WTC11 (cell line): Measurements from ENCODE around the gene PUSL1. TPM values are rescaled to one million over a fixed set of nuclear protein-coding genes. Genes with fewer than 3 reads are reported as not detected.

Experiments
- ATAC-seq: fragments of 200-7000 bp; cut with Tn5 transposase; 2 replicates; pipeline ENCODE4 v1.10.0; 2021; ENCODE audit warnings: mild to moderate bottlenecking, moderate library complexity
- CTCF ChIA-PET: fragments of 300-600 bp; sonication (Branson Sonifier 250); formaldehyde crosslinking; loops from one replicate; lab custom pipeline; 2021; ENCODE audit warnings: antibody characterized with exemption; lab: Charles Lee
- POLR2A ChIA-PET: fragments of 350-600 bp; sonication (Branson Sonifier 250); formaldehyde crosslinking; loops from one replicate; lab custom pipeline; 2021; ENCODE audit warnings: antibody characterized with exemption; lab: Charles Lee
- DNase-seq: peaks from one replicate; pipeline ENCODE4 v3.0.0; 2021; ENCODE audit warnings: low spot score
- H3K27ac Mint-ChIP-seq: 2 replicates; pipeline ENCODE4 v1.8.0; 2021; ENCODE audit warnings: mixed read lengths
- H3K27me3 Mint-ChIP-seq: 2 replicates; pipeline ENCODE4 v1.8.0; 2021; ENCODE audit warnings: low read depth, mild to moderate bottlenecking, moderate library complexity, mixed read lengths
- H3K36me3 Mint-ChIP-seq: 2 replicates; pipeline ENCODE4 v1.8.0; 2021; ENCODE audit warnings: mixed read lengths
- H3K4me1 Mint-ChIP-seq: 2 replicates; pipeline ENCODE4 v1.8.0; 2022; ENCODE audit warnings: mixed read lengths
- H3K4me3 Mint-ChIP-seq: 2 replicates; pipeline ENCODE4 v1.8.0; 2021; ENCODE audit warnings: mild to moderate bottlenecking, moderate library complexity, mixed read lengths
- H3K9me3 Mint-ChIP-seq: 2 replicates; pipeline ENCODE4 v1.8.0; 2021; ENCODE audit warnings: mixed read lengths
- ATF1 ChIP-seq: sonication (generic); formaldehyde crosslinking; IDR thresholded peaks from 2 replicates; pipeline ENCODE4 v1.8.1; 2023; ENCODE audit warnings: mild to moderate bottlenecking, moderate library complexity, missing genetic modification reagents
- FOXK1 ChIP-seq: sonication (generic); formaldehyde crosslinking; IDR thresholded peaks from 2 replicates; pipeline ENCODE4 v1.8.0; 2022; ENCODE audit warnings: mild to moderate bottlenecking, moderate library complexity, missing genetic modification reagents
- GTF2I ChIP-seq: fragments of 250-450 bp; sonication (Bioruptor Pico); conservative IDR thresholded peaks from 2 replicates; pipeline ENCODE4 v1.4.0; 2021; ENCODE audit warnings: mild to moderate bottlenecking
- JAZF1 ChIP-seq: fragments of 250-450 bp; sonication (Bioruptor Pico); IDR thresholded peaks from 2 replicates; pipeline ENCODE4 v1.9.0; 2021; ENCODE audit warnings: moderate library complexity, mild to moderate bottlenecking, inconsistent platforms
- JUN ChIP-seq: sonication (generic); formaldehyde crosslinking; IDR thresholded peaks from 2 replicates; pipeline ENCODE4 v1.8.0; 2023; ENCODE audit warnings: mild to moderate bottlenecking, missing genetic modification reagents
- MXD4 ChIP-seq: fragments of 250-450 bp; sonication (Bioruptor Pico); IDR thresholded peaks from 2 replicates; pipeline ENCODE4 v1.8.0; 2021; ENCODE audit warnings: mild to moderate bottlenecking, moderate library complexity, borderline replicate concordance
- NFATC4 ChIP-seq: fragments of 250-450 bp; sonication (Bioruptor Pico); IDR thresholded peaks from 2 replicates; pipeline ENCODE4 v1.9.0; 2021; ENCODE audit warnings: mild to moderate bottlenecking
- PRDM15 ChIP-seq: sonication (generic); formaldehyde crosslinking; IDR thresholded peaks from 2 replicates; pipeline ENCODE4 v1.8.0; 2022; ENCODE audit warnings: missing genetic modification reagents
- SMAD4 ChIP-seq: sonication (generic); formaldehyde crosslinking; IDR thresholded peaks from 2 replicates; pipeline ENCODE4 v1.8.0; 2022; ENCODE audit warnings: mild to moderate bottlenecking, missing genetic modification reagents
- SP1 ChIP-seq: sonication (generic); formaldehyde crosslinking; conservative IDR thresholded peaks from 2 replicates; pipeline ENCODE4 v1.8.1; 2022; ENCODE audit warnings: missing genetic modification reagents
- TCF7 ChIP-seq: sonication (generic); formaldehyde crosslinking; IDR thresholded peaks from 2 replicates; pipeline ENCODE4 v1.8.0; 2022; ENCODE audit warnings: mild to moderate bottlenecking, low read depth, missing genetic modification reagents, moderate library complexity
- USF1 ChIP-seq: sonication (generic); formaldehyde crosslinking; IDR thresholded peaks from 2 replicates; pipeline ENCODE4 v1.8.0; 2022; ENCODE audit warnings: mild to moderate bottlenecking, missing genetic modification reagents
- total RNA-seq: library from RNA; stranded (reverse); gene quantifications from 3 replicates; pipeline ENCODE4 v1.2.3, GENCODE V29; 2021
- TF ChIP-seq, protein P1 (sequence below): fragments of 250-450 bp; sonication (Bioruptor Pico); IDR thresholded peaks from 2 replicates; pipeline ENCODE4 v1.9.0; 2021; ENCODE audit warnings: mild to moderate bottlenecking
- TF ChIP-seq, protein P2 (sequence below): sonication (generic); formaldehyde crosslinking; conservative IDR thresholded peaks from 2 replicates; pipeline ENCODE4 v1.8.1; 2022; ENCODE audit warnings: mild to moderate bottlenecking, missing genetic modification reagents
- TF ChIP-seq, protein P3 (sequence below): sonication (generic); formaldehyde crosslinking; IDR thresholded peaks from 2 replicates; pipeline ENCODE4 v1.8.1; 2023; ENCODE audit warnings: mild to moderate bottlenecking, missing genetic modification reagents, moderate library complexity
- TF ChIP-seq, protein P4 (sequence below): sonication (generic); formaldehyde crosslinking; IDR thresholded peaks from 2 replicates; pipeline ENCODE4 v1.8.0; 2022; ENCODE audit warnings: mild to moderate bottlenecking, missing genetic modification reagents
- TF ChIP-seq, protein P5 (sequence below): fragments of 200-600 bp; IDR thresholded peaks from 2 replicates; pipeline ENCODE4 v1.8.0; 2022; ENCODE audit warnings: antibody characterized with exemption

Gene PUSL1
- total RNA-seq, 1 experiment from 2014 or later: 51.5 TPM

DNA sequence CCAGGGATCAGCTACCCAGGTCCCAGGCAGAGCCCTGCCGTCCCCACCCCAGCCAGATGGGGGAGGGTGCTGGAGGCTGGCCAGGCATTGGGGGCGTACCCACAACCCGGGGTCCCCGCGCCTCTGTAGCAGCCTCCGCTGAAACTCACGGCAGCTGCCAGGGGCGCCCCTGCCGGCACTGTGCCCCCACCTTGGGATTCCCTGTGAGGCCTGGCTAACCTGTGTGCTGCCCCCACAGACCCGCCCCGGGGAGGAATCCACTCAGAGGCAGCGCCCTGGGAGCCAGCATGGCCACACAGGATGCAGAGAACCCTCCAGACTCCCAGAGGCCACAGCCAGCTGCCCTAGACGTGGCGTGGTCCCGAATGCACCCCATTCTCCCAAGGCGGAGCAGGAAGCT is 37.0 kb downstream of the PUSL1 start (continued):
- TF ChIP-seq, protein P1, sequence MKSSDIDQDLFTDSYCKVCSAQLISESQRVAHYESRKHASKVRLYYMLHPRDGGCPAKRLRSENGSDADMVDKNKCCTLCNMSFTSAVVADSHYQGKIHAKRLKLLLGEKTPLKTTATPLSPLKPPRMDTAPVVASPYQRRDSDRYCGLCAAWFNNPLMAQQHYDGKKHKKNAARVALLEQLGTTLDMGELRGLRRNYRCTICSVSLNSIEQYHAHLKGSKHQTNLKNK (CRISPR knock-in tag): no peak
- TF ChIP-seq USF1 (no peak), FOXK1 (no peak), JUN (CRISPR knock-in tag) (no peak), SMAD4 (CRISPR knock-in tag) (no peak), NFATC4 (CRISPR knock-in tag) (no peak), JAZF1 (no peak), MXD4 (no peak)

- peaks cover 5% of the 10 kb centered on the region for H3K9me3 Mint-ChIP-seq
- no peak overlapping the region for H3K27ac Mint-ChIP-seq
- CTCF ChIA-PET: interaction anchor here (1.0 to 1.4 kb wide), 4 partner anchors 8 to 158 kb away, joined by 3 read pairs; no protein-coding TSS in a partner anchor
- H3K27me3 Mint-ChIP-seq: no peaks in the 10 kb centered on the region
- H3K4me1 Mint-ChIP-seq: peaks cover 7% of the 10 kb centered on the region
- TF ChIP-seq, protein P2, sequence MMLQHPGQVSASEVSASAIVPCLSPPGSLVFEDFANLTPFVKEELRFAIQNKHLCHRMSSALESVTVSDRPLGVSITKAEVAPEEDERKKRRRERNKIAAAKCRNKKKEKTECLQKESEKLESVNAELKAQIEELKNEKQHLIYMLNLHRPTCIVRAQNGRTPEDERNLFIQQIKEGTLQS (CRISPR knock-in tag): no peak
- TF ChIP-seq ATF1: no peak
- no peak for TF ChIP-seq PRDM15 (CRISPR knock-in tag)
- no peak for TF ChIP-seq TCF7 (CRISPR knock-in tag)
- H3K36me3 Mint-ChIP-seq: peaks cover 7% of the 10 kb centered on the region
- POLR2A ChIA-PET: no interaction called here
- DNase-seq: no peak
- no peak overlapping the region for H3K4me3 Mint-ChIP-seq
- no peak for ATAC-seq
Measured at GRCh38 chr1:1345860-1346500, 37.6 kb downstream of the PUSL1 start.

DNA sequence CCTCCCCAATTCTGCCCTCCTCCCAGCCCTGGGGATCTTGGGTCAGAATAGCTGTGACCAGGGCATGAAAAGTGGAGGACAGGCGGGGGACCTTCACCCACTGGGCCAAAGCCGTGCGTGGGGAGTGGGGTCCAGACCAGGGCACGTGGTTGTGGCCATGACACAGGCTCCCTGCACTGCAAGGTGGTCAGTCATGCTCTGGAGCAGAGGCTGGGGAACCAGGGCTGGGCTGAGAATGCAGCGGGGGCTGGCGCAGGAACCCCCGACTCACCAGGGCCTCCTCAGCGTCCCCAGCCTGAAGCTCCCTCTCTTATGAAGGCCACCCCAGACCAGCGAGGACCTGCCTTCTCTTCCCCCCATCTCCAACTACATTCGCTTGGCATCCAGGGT is 38.1 kb downstream of the PUSL1 start:
- no peak for DNase-seq
- Mint-ChIP-seq H3K4me3 (no peak overlapping the region), H3K9me3 (no peaks in the 10 kb centered on the region), H3K4me1 (peaks cover 7% of the 10 kb centered on the region), H3K27me3 (no peaks in the 10 kb centered on the region), H3K36me3 (peaks cover 2% of the 10 kb centered on the region; the same call in 1 of the 2 replicates), H3K27ac (no peak overlapping the region)
- CTCF ChIA-PET: interaction anchor here (1.4 to 2.3 kb wide), 2 partner anchors 8 to 158 kb away, joined by 3 to 18 read pairs; no protein-coding TSS in a partner anchor
- POLR2A ChIA-PET: no interaction called here
- ATAC-seq: no peak
- TF ChIP-seq, protein P3, sequence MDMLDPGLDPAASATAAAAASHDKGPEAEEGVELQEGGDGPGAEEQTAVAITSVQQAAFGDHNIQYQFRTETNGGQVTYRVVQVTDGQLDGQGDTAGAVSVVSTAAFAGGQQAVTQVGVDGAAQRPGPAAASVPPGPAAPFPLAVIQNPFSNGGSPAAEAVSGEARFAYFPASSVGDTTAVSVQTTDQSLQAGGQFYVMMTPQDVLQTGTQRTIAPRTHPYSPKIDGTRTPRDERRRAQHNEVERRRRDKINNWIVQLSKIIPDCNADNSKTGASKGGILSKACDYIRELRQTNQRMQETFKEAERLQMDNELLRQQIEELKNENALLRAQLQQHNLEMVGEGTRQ (CRISPR knock-in tag): no peak
- TF ChIP-seq, protein P4, sequence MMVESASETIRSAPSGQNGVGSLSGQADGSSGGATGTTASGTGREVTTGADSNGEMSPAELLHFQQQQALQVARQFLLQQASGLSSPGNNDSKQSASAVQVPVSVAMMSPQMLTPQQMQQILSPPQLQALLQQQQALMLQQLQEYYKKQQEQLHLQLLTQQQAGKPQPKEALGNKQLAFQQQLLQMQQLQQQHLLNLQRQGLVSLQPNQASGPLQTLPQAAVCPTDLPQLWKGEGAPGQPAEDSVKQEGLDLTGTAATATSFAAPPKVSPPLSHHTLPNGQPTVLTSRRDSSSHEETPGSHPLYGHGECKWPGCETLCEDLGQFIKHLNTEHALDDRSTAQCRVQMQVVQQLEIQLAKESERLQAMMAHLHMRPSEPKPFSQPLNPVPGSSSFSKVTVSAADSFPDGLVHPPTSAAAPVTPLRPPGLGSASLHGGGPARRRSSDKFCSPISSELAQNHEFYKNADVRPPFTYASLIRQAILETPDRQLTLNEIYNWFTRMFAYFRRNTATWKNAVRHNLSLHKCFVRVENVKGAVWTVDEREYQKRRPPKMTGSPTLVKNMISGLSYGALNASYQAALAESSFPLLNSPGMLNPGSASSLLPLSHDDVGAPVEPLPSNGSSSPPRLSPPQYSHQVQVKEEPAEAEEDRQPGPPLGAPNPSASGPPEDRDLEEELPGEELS: no peak
- no peak for TF ChIP-seq SP1 (CRISPR knock-in tag)
- no peak for TF ChIP-seq GTF2I (CRISPR knock-in tag)
- no peak for TF ChIP-seq JAZF1
- TF ChIP-seq, protein P5, sequence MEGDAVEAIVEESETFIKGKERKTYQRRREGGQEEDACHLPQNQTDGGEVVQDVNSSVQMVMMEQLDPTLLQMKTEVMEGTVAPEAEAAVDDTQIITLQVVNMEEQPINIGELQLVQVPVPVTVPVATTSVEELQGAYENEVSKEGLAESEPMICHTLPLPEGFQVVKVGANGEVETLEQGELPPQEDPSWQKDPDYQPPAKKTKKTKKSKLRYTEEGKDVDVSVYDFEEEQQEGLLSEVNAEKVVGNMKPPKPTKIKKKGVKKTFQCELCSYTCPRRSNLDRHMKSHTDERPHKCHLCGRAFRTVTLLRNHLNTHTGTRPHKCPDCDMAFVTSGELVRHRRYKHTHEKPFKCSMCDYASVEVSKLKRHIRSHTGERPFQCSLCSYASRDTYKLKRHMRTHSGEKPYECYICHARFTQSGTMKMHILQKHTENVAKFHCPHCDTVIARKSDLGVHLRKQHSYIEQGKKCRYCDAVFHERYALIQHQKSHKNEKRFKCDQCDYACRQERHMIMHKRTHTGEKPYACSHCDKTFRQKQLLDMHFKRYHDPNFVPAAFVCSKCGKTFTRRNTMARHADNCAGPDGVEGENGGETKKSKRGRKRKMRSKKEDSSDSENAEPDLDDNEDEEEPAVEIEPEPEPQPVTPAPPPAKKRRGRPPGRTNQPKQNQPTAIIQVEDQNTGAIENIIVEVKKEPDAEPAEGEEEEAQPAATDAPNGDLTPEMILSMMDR: no peak
